HCT116 (cell line): ENCODE measurements around the gene MYL4.

ENCODE experiments used
- CBX3 ChIP-seq: IDR thresholded peaks from 2 replicates; pipeline ENCODE4 v1.6.1; 2012; ENCODE audit warnings: low read depth
- EGR1 ChIP-seq: IDR thresholded peaks from 2 replicates; pipeline ENCODE4 v1.6.1; 2012; ENCODE audit warnings: low read depth
- ELF1 ChIP-seq: IDR thresholded peaks from 2 replicates; pipeline ENCODE4 v1.6.1; 2012; ENCODE audit warnings: low read depth, borderline replicate concordance
- EZH2 ChIP-seq: fragments of 200-600 bp; sonication (generic); IDR thresholded peaks from 2 replicates; pipeline ENCODE4 v1.6.1; 2017; ENCODE audit warnings: antibody characterized with exemption, mixed run types
- EZH2phosphoT487 ChIP-seq: fragments of 200-600 bp; IDR thresholded peaks from 2 replicates; pipeline ENCODE4 v1.6.1; 2018; ENCODE audit warnings: antibody characterized with exemption, borderline replicate concordance
- POLR2A ChIP-seq: IDR thresholded peaks from 2 replicates; pipeline ENCODE4 v1.7.0; 2011; ENCODE audit warnings: borderline replicate concordance; ENCODE audit not compliant: insufficient read depth, insufficient read length; ENCODE audit errors: extremely low read depth
- POLR2AphosphoS5 ChIP-seq: IDR thresholded peaks from 2 replicates; pipeline ENCODE4 v1.6.1; 2011; ENCODE audit warnings: mild to moderate bottlenecking, low read depth, low read length, moderate library complexity
- SIN3A ChIP-seq: IDR thresholded peaks from 2 replicates; pipeline ENCODE4 v1.6.1; 2012; ENCODE audit warnings: low read depth
- SRF ChIP-seq: IDR thresholded peaks from 2 replicates; pipeline ENCODE4 v1.6.1; 2012; ENCODE audit warnings: low read depth
- TCF7L2 ChIP-seq: IDR thresholded peaks from 2 replicates; pipeline ENCODE4 v1.7.0; 2011; ENCODE audit warnings: borderline replicate concordance, inconsistent platforms; ENCODE audit not compliant: insufficient read depth, insufficient read length; ENCODE audit errors: extremely low read depth
- YY1 ChIP-seq: IDR thresholded peaks from 2 replicates; pipeline ENCODE4 v1.6.1; 2011; ENCODE audit warnings: low read length, low read depth, moderate library complexity, mild to moderate bottlenecking; ENCODE audit not compliant: insufficient replicate concordance; ENCODE audit errors: extremely low read depth
- TF ChIP-seq, protein P1 (sequence below), 3 experiments: fragments of 200-600 bp in 1 of 3; sonication (generic) in 1 of 3; IDR thresholded peaks in 2 of 3; conservative IDR thresholded peaks in 1 of 3; 2 replicates each; pipeline ENCODE4 v1.5.1; 2012 to 2017; ENCODE audit warnings: low read depth in 2 of 3, low read length in 2 of 3, antibody characterized with exemption in 1 of 3, borderline replicate concordance in 1 of 3, control low read depth in 1 of 3, mild to moderate bottlenecking in 1 of 3, mixed read lengths in 1 of 3, mixed run types in 1 of 3, moderate library complexity in 1 of 3; ENCODE audit not compliant: insufficient read depth in 1 of 3

DNA sequence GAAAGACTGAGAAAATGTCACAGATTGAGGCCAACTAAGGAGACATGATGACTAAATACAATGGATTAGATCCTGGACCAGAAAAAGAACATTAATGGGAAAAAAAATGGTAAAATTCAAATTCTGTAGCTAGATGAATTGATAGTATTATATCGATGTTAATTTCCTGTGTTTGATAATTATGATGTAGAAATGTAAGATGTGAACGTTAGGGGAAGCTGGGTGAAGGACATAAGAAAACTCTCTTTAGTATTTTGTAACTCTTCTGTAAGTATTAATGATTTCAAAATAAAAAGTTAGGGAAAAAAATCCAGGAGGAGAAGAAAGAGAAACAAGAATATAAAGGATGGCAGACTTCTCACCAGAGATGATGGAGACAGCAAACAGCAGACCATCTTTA is 41.7 kb downstream of the MYL4 start:
- TF ChIP-seq YY1 (no peak), CBX3 (no peak), SRF (no peak), POLR2AphosphoS5 (no peak), POLR2A (no peak), ELF1 (no peak), EGR1 (no peak), EZH2 (no peak), SIN3A (no peak), EZH2phosphoT487 (no peak), TCF7L2 (no peak)
- TF ChIP-seq, protein P1, sequence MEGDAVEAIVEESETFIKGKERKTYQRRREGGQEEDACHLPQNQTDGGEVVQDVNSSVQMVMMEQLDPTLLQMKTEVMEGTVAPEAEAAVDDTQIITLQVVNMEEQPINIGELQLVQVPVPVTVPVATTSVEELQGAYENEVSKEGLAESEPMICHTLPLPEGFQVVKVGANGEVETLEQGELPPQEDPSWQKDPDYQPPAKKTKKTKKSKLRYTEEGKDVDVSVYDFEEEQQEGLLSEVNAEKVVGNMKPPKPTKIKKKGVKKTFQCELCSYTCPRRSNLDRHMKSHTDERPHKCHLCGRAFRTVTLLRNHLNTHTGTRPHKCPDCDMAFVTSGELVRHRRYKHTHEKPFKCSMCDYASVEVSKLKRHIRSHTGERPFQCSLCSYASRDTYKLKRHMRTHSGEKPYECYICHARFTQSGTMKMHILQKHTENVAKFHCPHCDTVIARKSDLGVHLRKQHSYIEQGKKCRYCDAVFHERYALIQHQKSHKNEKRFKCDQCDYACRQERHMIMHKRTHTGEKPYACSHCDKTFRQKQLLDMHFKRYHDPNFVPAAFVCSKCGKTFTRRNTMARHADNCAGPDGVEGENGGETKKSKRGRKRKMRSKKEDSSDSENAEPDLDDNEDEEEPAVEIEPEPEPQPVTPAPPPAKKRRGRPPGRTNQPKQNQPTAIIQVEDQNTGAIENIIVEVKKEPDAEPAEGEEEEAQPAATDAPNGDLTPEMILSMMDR (IDR thresholded peaks at IDR 0.05 in 2 of 3, conservative IDR thresholded peaks at IDR 0.05 in 1 of 3; ENCODE audit: borderline replicate concordance in 1 of 3, insufficient read depth in 1 of 3, low read depth in 2 of 3, low read length in 2 of 3), result no peak
